Measurements from ENCODE around the gene PSMB3.
A peak's percentile ranks its signal among the peaks of the same experiment; 100 is the strongest.

PSMB3 gene

DNA sequence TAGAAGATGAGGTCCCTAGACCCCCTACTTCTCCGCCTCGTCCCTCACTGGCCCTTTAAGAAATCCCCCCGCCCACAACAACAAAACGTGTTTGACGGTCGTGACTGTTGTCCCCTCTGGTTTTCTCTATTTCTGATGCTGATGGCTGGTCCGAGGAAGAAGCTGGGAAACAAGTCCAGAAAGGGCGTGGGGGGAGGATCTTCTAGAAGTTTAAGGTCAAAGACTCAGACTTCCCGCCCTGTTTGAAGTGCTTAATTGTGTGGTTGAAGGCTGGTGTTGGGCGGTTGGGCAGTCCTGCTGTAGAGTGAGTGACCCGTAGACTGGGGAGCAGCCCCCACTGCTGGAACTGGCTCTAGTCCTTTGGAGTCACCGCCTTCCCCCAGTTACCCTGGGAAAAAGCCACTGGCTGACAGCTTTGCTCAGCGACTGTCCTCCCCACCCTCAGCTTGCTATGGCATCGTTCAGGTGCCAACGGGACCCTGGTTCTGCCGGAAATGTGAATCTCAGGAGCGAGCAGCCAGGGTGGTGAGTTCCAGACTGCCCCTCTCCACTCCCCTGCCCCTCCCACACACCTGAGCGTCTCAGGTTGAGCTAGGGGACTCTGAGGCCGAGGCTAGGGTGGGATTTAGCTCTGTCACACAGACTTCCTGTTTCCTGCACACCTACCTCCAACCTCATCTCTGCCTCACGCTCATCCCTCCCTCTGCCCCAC lies 45.9 kb upstream of the PSMB3 start:
- Histone ChIP-seq H3K36me3 (ENCODE audit: insufficient read depth, insufficient read length, low read length) (peaks cover 8% of the 10 kb centered on the region), H3K4me1 (ENCODE audit: insufficient read depth, insufficient read length) (peaks cover 43% of the 10 kb centered on the region), H3K27me3 (ENCODE audit: insufficient read depth, insufficient read length) (peaks cover 53% of the 10 kb centered on the region), H3K9me3 (ENCODE audit: insufficient read depth, low read length) (no peaks in the 10 kb centered on the region), H3K4me3 (ENCODE audit: insufficient read length, low read depth) (peak overlapping the region; percentile 59), H3K9ac (ENCODE audit: insufficient read length, low read depth) (peak overlapping the region; percentile 75)
- TF ChIP-seq YY1 (IDR thresholded peaks at IDR 0.05; ENCODE audit: insufficient read depth, insufficient read length), result no peak
- TF ChIP-seq ZNF274 (IDR thresholded peaks at IDR 0.05; ENCODE audit: low read depth, low read length), result no peak
- TF ChIP-seq SUZ12 (IDR thresholded peaks at IDR 0.05; ENCODE audit: extremely low read depth, insufficient read depth, insufficient read length), result no peak
- DNase-seq (ENCODE audit: low read depth, low spot score), result no peak

GRCh38 chr17:38707678-38708351 lies 44.7 kb upstream of the PSMB3 start:
- DNase-seq (ENCODE audit: low read depth, low spot score), result no peak
- peaks cover 43% of the 10 kb centered on the region for H3K27me3 ChIP-seq (ENCODE audit: insufficient read depth, insufficient read length)
- no peak overlapping the region for H3K4me3 ChIP-seq (ENCODE audit: insufficient read length, low read depth)
- no peak overlapping the region for H3K9ac ChIP-seq (ENCODE audit: insufficient read length, low read depth)
- H3K36me3 ChIP-seq (ENCODE audit: insufficient read depth, insufficient read length, low read length), result peaks cover 13% of the 10 kb centered on the region
- H3K9me3 ChIP-seq (ENCODE audit: insufficient read depth, low read length), result no peaks in the 10 kb centered on the region
- peaks cover 44% of the 10 kb centered on the region for H3K4me1 ChIP-seq (ENCODE audit: insufficient read depth, insufficient read length)
- TF ChIP-seq SUZ12 (IDR thresholded peaks at IDR 0.05; ENCODE audit: extremely low read depth, insufficient read depth, insufficient read length), result no peak
- TF ChIP-seq ZNF274 (IDR thresholded peaks at IDR 0.05; ENCODE audit: low read depth, low read length), result no peak
- TF ChIP-seq YY1 (IDR thresholded peaks at IDR 0.05; ENCODE audit: insufficient read depth, insufficient read length), result no peak

- H3K27me3 ChIP-seq (ENCODE audit: insufficient read depth, insufficient read length), result peaks cover 29% of the 10 kb centered on the region
- H3K36me3 ChIP-seq (ENCODE audit: insufficient read depth, insufficient read length, low read length), result peaks cover 19% of the 10 kb centered on the region
- peaks cover 44% of the 10 kb centered on the region for H3K4me1 ChIP-seq (ENCODE audit: insufficient read depth, insufficient read length)
- no peak for DNase-seq (ENCODE audit: low read depth, low spot score)
- TF ChIP-seq ZNF274 (IDR thresholded peaks at IDR 0.05; ENCODE audit: low read depth, low read length), result no peak
- no peak for TF ChIP-seq SUZ12 (IDR thresholded peaks at IDR 0.05; ENCODE audit: extremely low read depth, insufficient read depth, insufficient read length)
- TF ChIP-seq YY1 (IDR thresholded peaks at IDR 0.05; ENCODE audit: insufficient read depth, insufficient read length), result no peak
- no peak overlapping the region for H3K4me3 ChIP-seq (ENCODE audit: insufficient read length, low read depth)
- no peak overlapping the region for H3K9ac ChIP-seq (ENCODE audit: insufficient read length, low read depth)
- no peaks in the 10 kb centered on the region for H3K9me3 ChIP-seq (ENCODE audit: insufficient read depth, low read length)
Observed at GRCh38 chr17:38709104-38709820, 43.3 kb upstream of the PSMB3 start.

DNA sequence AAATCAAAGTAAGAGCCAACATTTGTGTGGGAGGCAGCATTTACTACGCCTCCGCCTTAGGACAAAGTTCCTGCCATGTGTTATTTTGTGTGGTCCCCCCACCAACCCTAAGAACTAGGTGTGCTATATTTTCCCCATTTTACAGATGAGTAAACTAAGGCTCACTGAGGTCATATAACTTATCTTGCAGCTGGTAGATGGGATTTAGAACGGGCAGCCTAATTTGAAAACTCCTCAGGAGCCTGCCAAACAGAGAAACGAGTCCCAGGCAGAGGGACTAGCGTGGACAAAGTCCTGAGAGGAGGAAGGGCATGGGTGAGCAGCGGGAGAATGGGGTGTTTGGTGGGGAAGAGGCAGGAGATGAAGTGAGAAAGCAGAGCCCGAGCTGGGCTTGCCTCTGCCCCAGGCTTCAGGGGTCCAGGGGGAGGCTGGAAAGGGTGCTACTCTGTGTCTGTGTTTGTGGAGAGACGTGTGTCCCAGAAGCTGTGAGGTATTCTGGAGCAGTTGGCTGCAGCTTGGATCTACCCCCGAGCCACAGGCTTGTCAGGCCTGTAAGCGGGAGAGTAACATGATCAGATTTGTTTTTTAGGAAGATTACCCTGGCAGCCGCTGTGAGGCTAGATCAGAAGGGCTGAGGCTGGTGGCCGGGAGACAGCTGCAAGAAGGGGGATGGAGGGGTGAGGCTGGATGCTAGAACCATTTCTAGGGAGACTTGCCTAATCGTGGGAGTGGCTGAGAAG lies 42.5 kb upstream of the PSMB3 start:
- Histone ChIP-seq H3K4me3 (ENCODE audit: insufficient read length, low read depth) (no peak overlapping the region), H3K9me3 (ENCODE audit: insufficient read depth, low read length) (no peaks in the 10 kb centered on the region), H3K4me1 (ENCODE audit: insufficient read depth, insufficient read length) (peaks cover 40% of the 10 kb centered on the region), H3K27me3 (ENCODE audit: insufficient read depth, insufficient read length) (peaks cover 25% of the 10 kb centered on the region), H3K36me3 (ENCODE audit: insufficient read depth, insufficient read length, low read length) (peaks cover 19% of the 10 kb centered on the region), H3K9ac (ENCODE audit: insufficient read length, low read depth) (peak overlapping the region; percentile 9)
- no peak for TF ChIP-seq ZNF274 (IDR thresholded peaks at IDR 0.05; ENCODE audit: low read depth, low read length)
- TF ChIP-seq YY1 (IDR thresholded peaks at IDR 0.05; ENCODE audit: insufficient read depth, insufficient read length), result no peak
- TF ChIP-seq SUZ12 (IDR thresholded peaks at IDR 0.05; ENCODE audit: extremely low read depth, insufficient read depth, insufficient read length), result no peak
- DNase-seq (ENCODE audit: low read depth, low spot score), result no peak

GRCh38 chr17:38710604-38710962 lies 42.0 kb upstream of the PSMB3 start:
- no peaks in the 10 kb centered on the region for H3K9me3 ChIP-seq (ENCODE audit: insufficient read depth, low read length)
- H3K9ac ChIP-seq (ENCODE audit: insufficient read length, low read depth), result no peak overlapping the region
- TF ChIP-seq ZNF274 (IDR thresholded peaks at IDR 0.05; ENCODE audit: low read depth, low read length), result no peak
- TF ChIP-seq YY1 (IDR thresholded peaks at IDR 0.05; ENCODE audit: insufficient read depth, insufficient read length), result no peak
- no peak for TF ChIP-seq SUZ12 (IDR thresholded peaks at IDR 0.05; ENCODE audit: extremely low read depth, insufficient read depth, insufficient read length)
- DNase-seq (ENCODE audit: low read depth, low spot score), result no peak
- H3K36me3 ChIP-seq (ENCODE audit: insufficient read depth, insufficient read length, low read length), result peaks cover 19% of the 10 kb centered on the region
- no peak overlapping the region for H3K4me3 ChIP-seq (ENCODE audit: insufficient read length, low read depth)
- peaks cover 45% of the 10 kb centered on the region for H3K4me1 ChIP-seq (ENCODE audit: insufficient read depth, insufficient read length)
- H3K27me3 ChIP-seq (ENCODE audit: insufficient read depth, insufficient read length), result peaks cover 25% of the 10 kb centered on the region

GRCh38 chr17:38710985-38711384 lies 41.6 kb upstream of the PSMB3 start:
- Histone ChIP-seq H3K4me1 (ENCODE audit: insufficient read depth, insufficient read length) (peaks cover 47% of the 10 kb centered on the region), H3K36me3 (ENCODE audit: insufficient read depth, insufficient read length, low read length) (peaks cover 19% of the 10 kb centered on the region), H3K9ac (ENCODE audit: insufficient read length, low read depth) (no peak overlapping the region), H3K4me3 (ENCODE audit: insufficient read length, low read depth) (no peak overlapping the region), H3K27me3 (ENCODE audit: insufficient read depth, insufficient read length) (peaks cover 22% of the 10 kb centered on the region), H3K9me3 (ENCODE audit: insufficient read depth, low read length) (no peaks in the 10 kb centered on the region)
- no peak for DNase-seq (ENCODE audit: low read depth, low spot score)
- no peak for TF ChIP-seq YY1 (IDR thresholded peaks at IDR 0.05; ENCODE audit: insufficient read depth, insufficient read length)
- TF ChIP-seq SUZ12 (IDR thresholded peaks at IDR 0.05; ENCODE audit: extremely low read depth, insufficient read depth, insufficient read length), result no peak
- no peak for TF ChIP-seq ZNF274 (IDR thresholded peaks at IDR 0.05; ENCODE audit: low read depth, low read length)
